Measurements from ENCODE around the gene GALP. TPM values are rescaled to one million over a fixed set of nuclear protein-coding genes. Genes with fewer than 3 reads are reported as not detected.
"Not testable (repeated sequence)": the region's sequence is repeated elsewhere in the genome, so short reads cannot be mapped to it uniquely, and the experiment has no call there.

GALP gene
- total and polyA plus RNA-seq, 5 donors from 2014 or later: not detected

DNA sequence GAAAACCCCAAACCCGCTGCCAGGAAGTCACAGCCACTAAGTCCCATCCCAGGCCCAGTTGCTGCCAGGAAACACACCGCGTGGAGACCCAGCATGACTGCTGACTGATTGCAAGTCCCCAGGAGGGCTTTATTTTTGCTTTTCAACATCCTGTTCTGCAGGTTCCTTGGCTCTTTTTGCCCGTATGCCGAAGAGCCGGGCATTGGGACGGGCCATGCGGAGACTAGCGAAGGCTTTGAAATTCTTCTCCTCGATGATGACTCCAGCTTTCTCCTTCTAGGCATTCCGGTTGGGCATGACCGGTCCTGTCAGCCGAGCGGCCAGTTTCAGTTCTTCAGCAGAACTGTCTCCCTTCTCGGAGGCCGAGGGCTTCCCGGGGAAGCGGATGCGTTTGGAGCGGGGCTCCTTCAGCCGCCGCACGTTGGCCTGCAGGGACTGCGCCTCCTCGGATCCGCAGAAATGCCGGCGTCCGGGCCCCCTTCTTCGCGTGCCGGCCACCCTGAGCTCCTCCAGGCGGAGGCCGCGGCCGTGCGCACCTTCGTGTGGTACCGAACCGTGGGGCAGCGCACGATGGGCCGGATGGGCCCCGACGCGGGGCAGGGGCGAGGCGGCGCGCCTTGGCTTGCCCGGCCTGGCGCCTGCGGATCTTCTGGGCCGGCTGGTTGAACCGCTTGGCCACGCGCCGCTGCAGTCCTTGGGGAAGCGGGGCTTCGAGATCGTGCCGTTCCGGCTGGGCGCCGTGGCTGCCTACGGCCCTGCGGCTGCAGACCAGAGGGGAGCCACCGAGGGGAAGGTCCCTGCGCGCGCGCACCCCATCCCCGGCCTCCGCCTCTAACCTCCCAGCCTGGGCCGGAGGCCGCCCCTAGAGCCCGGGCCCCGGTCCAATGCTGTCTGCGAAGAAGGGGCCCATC is 41.5 kb downstream of the GALP start:
- ATAC-seq (ENCODE audit: low read depth in 2 of 2): no peak
- Mint-ChIP-seq H3K27me3 (peaks cover 36% of the 10 kb centered on the region), H3K27ac (no peak overlapping the region), H3K9me3 (peaks cover 0 to 3% (median 0%) of the 10 kb centered on the region in 7 donors), H3K4me1 (peaks cover 0 to 4% (median under 1%) of the 10 kb centered on the region in 4 donors), H3K4me3 (no peak overlapping the region), H3K36me3 (peaks cover 6% of the 10 kb centered on the region)
- peak in 1 of 3 donors; percentile 3 for DNase-seq
- no peaks in the 10 kb centered on the region for H3K4me1 ChIP-seq (ENCODE audit: control insufficient read depth, insufficient read depth, low read length, poor library complexity, severe bottlenecking)
- no peaks in the 10 kb centered on the region for H3K9me3 ChIP-seq (ENCODE audit: control insufficient read depth in 2 of 2, low read length in 2 of 2)
- no peak overlapping the region for H3K4me3 ChIP-seq (ENCODE audit: low read depth, low read length)
- H3K36me3 ChIP-seq (ENCODE audit: control insufficient read depth, insufficient read depth, low read length): no peaks in the 10 kb centered on the region
- no peak overlapping the region for H3K27ac ChIP-seq (ENCODE audit: insufficient read depth, low read length, poor library complexity, severe bottlenecking)
- peaks cover 2% of the 10 kb centered on the region for H3K27me3 ChIP-seq (ENCODE audit: control insufficient read depth, insufficient read depth, low read length)

DNA sequence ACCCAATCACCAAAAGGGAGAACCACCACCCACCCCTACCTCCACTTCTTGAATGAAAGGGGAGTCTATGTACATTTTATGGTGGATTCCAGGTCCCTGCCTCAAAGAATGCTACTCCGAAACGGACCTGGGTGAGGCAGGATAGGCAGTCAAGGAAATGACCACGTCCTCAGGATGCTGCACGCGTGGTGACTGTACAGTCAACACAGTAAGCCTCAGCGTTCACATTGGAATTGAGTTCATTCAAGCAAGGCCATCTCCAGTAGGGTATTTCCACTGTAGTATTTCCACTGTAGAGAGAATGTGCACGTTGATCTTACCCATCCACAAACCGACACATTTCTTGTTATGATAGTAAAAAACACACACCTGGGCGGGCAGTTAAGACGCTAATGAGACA is 43.2 kb downstream of the GALP start:
- H3K27me3 ChIP-seq (ENCODE audit: control insufficient read depth, insufficient read depth, low read length): peaks cover 2% of the 10 kb centered on the region
- Mint-ChIP-seq H3K4me3 (no peak overlapping the region), H3K27me3 (peaks cover 32% of the 10 kb centered on the region), H3K27ac (no peak overlapping the region), H3K9me3 (peaks cover 0 to 1% (median 0%) of the 10 kb centered on the region in 7 donors), H3K4me1 (peaks cover 0 to 4% (median under 1%) of the 10 kb centered on the region in 4 donors), H3K36me3 (peaks cover 19% of the 10 kb centered on the region)
- DNase-seq (no peak), ATAC-seq (ENCODE audit: low read depth in 2 of 2) (no peak)
- no peaks in the 10 kb centered on the region for H3K9me3 ChIP-seq (ENCODE audit: control insufficient read depth in 2 of 2, low read length in 2 of 2)
- no peaks in the 10 kb centered on the region for H3K36me3 ChIP-seq (ENCODE audit: control insufficient read depth, insufficient read depth, low read length)
- H3K4me1 ChIP-seq (ENCODE audit: control insufficient read depth, insufficient read depth, low read length, poor library complexity, severe bottlenecking): no peaks in the 10 kb centered on the region
- H3K4me3 ChIP-seq (ENCODE audit: low read depth, low read length): no peak overlapping the region
- H3K27ac ChIP-seq (ENCODE audit: insufficient read depth, low read length, poor library complexity, severe bottlenecking): no peak overlapping the region

DNA sequence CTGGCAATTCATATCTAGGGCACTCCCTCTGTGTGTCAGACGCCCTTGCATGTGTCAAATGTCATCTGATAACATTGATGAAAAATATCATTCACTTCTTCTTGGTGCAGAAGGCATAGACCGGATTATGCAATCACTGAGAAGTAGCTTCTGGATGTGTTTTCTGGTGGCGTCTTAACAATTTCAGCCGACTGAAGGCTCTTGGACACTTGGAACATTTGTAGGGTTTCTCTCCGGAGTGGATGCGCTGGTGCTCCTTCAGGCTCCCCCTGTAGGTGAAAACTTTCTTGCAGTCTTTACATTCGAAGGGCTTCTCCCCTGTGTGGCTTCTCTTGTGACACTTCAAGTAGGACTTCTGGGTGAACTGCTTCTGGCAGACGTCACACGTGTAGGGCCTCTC is 45.6 kb downstream of the GALP start:
- H3K9me3 Mint-ChIP-seq; ATAC-seq (ENCODE audit: low read depth in 2 of 2); H3K36me3 ChIP-seq (ENCODE audit: control insufficient read depth, insufficient read depth, low read length); H3K27ac Mint-ChIP-seq; H3K27me3 ChIP-seq (ENCODE audit: control insufficient read depth, insufficient read depth, low read length); H3K4me3 Mint-ChIP-seq; H3K27ac ChIP-seq (ENCODE audit: insufficient read depth, low read length, poor library complexity, severe bottlenecking); H3K4me1 ChIP-seq (ENCODE audit: control insufficient read depth, insufficient read depth, low read length, poor library complexity, severe bottlenecking); DNase-seq; H3K9me3 ChIP-seq (ENCODE audit: control insufficient read depth in 2 of 2, low read length in 2 of 2); H3K4me3 ChIP-seq (ENCODE audit: low read depth, low read length); H3K4me1 Mint-ChIP-seq: not testable (repeated sequence)
- H3K27me3 Mint-ChIP-seq: peaks cover 20% of the 10 kb centered on the region
- H3K36me3 Mint-ChIP-seq: peaks cover 19% of the 10 kb centered on the region

DNA sequence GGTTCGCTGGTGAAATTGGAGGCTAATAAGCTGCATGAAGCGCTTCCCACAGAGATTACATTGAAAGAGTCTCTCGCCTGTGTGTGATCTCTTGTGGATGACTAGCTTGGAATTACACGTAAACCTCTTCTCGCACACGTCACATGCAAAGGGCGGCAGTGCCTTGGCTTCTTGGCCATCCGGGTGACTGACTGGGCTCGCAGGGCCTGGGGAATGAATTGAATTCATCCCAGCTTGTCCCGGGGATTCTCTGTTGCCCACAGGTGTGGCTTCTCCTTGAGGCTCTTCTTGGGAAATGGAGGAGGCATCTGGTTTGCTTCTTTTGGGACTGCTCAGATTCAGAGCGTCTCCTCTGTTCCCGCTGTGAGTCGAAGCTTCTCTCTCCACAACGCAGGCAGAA is 46.0 kb downstream of the GALP start:
- no peak overlapping the region for H3K27ac Mint-ChIP-seq
- no peak overlapping the region for H3K4me3 ChIP-seq (ENCODE audit: low read depth, low read length)
- H3K36me3 ChIP-seq (ENCODE audit: control insufficient read depth, insufficient read depth, low read length): no peaks in the 10 kb centered on the region
- DNase-seq (no peak), ATAC-seq (ENCODE audit: low read depth in 2 of 2) (no peak)
- H3K27me3 ChIP-seq (ENCODE audit: control insufficient read depth, insufficient read depth, low read length): peaks cover 2% of the 10 kb centered on the region
- H3K27me3 Mint-ChIP-seq: peaks cover 17% of the 10 kb centered on the region
- peaks cover 0 to 2% (median 0%) of the 10 kb centered on the region in 4 donors for H3K4me1 Mint-ChIP-seq
- no peak overlapping the region for H3K4me3 Mint-ChIP-seq
- H3K9me3 ChIP-seq (ENCODE audit: control insufficient read depth in 2 of 2, low read length in 2 of 2): no peaks in the 10 kb centered on the region
- no peaks in the 10 kb centered on the region for H3K4me1 ChIP-seq (ENCODE audit: control insufficient read depth, insufficient read depth, low read length, poor library complexity, severe bottlenecking)
- no peaks in the 10 kb centered on the region for H3K9me3 Mint-ChIP-seq
- no peak overlapping the region for H3K27ac ChIP-seq (ENCODE audit: insufficient read depth, low read length, poor library complexity, severe bottlenecking)
- H3K36me3 Mint-ChIP-seq: peaks cover 19% of the 10 kb centered on the region

DNA sequence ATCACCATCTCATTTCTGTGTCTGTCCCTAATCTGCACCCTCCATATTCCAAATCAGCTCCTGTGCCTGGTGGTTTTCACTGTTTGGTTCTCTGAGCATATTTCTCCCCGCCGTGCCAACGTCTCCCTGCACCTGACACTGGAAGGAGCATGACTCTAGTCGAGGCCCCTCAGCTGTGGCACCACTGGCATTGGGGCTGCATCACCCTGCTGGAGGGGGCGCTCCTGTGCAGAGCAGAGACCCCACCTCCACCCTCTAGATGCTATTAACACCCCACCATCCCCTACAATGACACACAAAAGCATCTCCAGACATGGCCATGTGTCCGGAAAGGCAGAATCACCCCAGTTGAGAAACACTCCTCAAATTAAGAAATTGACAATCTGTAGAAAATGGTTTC is 47.1 kb downstream of the GALP start:
- peaks cover 10% of the 10 kb centered on the region for H3K27me3 Mint-ChIP-seq
- no peak overlapping the region for H3K4me3 ChIP-seq (ENCODE audit: low read depth, low read length)
- ATAC-seq (ENCODE audit: low read depth in 2 of 2): no peak
- peaks cover 0 to 2% (median 0%) of the 10 kb centered on the region in 4 donors for H3K4me1 Mint-ChIP-seq
- no peak overlapping the region for H3K4me3 Mint-ChIP-seq
- H3K27ac ChIP-seq (ENCODE audit: insufficient read depth, low read length, poor library complexity, severe bottlenecking): no peak overlapping the region
- H3K27ac Mint-ChIP-seq: no peak overlapping the region
- H3K36me3 Mint-ChIP-seq: peaks cover 19% of the 10 kb centered on the region
- H3K9me3 ChIP-seq (ENCODE audit: control insufficient read depth in 2 of 2, low read length in 2 of 2): no peaks in the 10 kb centered on the region
- no peak for DNase-seq
- H3K4me1 ChIP-seq (ENCODE audit: control insufficient read depth, insufficient read depth, low read length, poor library complexity, severe bottlenecking): no peaks in the 10 kb centered on the region
- H3K9me3 Mint-ChIP-seq: no peaks in the 10 kb centered on the region
- H3K27me3 ChIP-seq (ENCODE audit: control insufficient read depth, insufficient read depth, low read length): no peaks in the 10 kb centered on the region
- H3K36me3 ChIP-seq (ENCODE audit: control insufficient read depth, insufficient read depth, low read length): no peaks in the 10 kb centered on the region

DNA sequence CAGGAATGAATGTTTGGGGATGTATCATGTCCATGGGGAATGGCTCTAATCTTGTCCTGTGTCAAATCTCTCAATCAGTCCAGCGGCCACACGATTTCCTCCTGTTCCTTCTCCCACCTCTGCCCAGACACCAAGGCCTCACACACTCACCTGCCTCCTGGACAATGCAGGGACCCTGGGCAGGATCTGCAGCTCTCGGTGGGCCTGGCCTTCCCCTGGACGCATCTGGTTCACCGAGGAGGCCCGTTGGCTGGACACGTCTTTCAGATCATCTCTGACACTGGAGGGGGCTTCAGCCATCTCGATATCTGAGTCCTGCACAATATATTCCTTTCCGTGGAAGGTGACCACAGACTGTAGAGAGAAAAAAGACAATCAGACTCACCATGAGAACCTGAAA is 47.7 kb downstream of the GALP start:
- Mint-ChIP-seq H3K27me3 (peaks cover 7% of the 10 kb centered on the region), H3K4me1 (no peaks in the 10 kb centered on the region), H3K4me3 (no peak overlapping the region), H3K36me3 (peaks cover 19% of the 10 kb centered on the region), H3K9me3 (no peaks in the 10 kb centered on the region), H3K27ac (no peak overlapping the region)
- Histone ChIP-seq H3K36me3 (ENCODE audit: control insufficient read depth, insufficient read depth, low read length) (no peaks in the 10 kb centered on the region), H3K27me3 (ENCODE audit: control insufficient read depth, insufficient read depth, low read length) (no peaks in the 10 kb centered on the region), H3K27ac (ENCODE audit: insufficient read depth, low read length, poor library complexity, severe bottlenecking) (no peak overlapping the region), H3K9me3 (ENCODE audit: control insufficient read depth in 2 of 2, low read length in 2 of 2) (no peaks in the 10 kb centered on the region), H3K4me3 (ENCODE audit: low read depth, low read length) (no peak overlapping the region), H3K4me1 (ENCODE audit: control insufficient read depth, insufficient read depth, low read length, poor library complexity, severe bottlenecking) (no peaks in the 10 kb centered on the region)
- DNase-seq: no peak
- ATAC-seq (ENCODE audit: low read depth in 2 of 2): no peak

Other genes starting within 250 kb of the GALP start
- not detected for gene NLRP13, start 243.7 kb upstream of the GALP start, total RNA-seq
- not detected for gene NLRP13, start 243.7 kb upstream of the GALP start, polyA plus RNA-seq
- not detected for gene NLRP8, start 228.2 kb upstream of the GALP start, total RNA-seq
- gene NLRP8, start 228.2 kb upstream of the GALP start, polyA plus RNA-seq: not detected
- not detected for gene NLRP5, start 189.2 kb upstream of the GALP start, total RNA-seq
- not detected for gene NLRP5, start 189.2 kb upstream of the GALP start, polyA plus RNA-seq
- gene ZNF787, start 54.7 kb upstream of the GALP start, total RNA-seq: 21.4 TPM
- gene ZNF787, start 54.7 kb upstream of the GALP start, polyA plus RNA-seq: 1 to 10 TPM in 3 of 4 donors, under 1 TPM in 1; 0.73 to 1.8 (median 1.4) TPM
- gene ZNF444, start 34.7 kb upstream of the GALP start, total RNA-seq: 23.5 TPM
- 10 to 100 TPM; 10.8 to 16.0 (median 13.4) TPM for gene ZNF444, start 34.7 kb upstream of the GALP start, polyA plus RNA-seq
- not detected for gene ZSCAN5B, start 21.8 kb downstream of the GALP start, total RNA-seq
- not detected for gene ZSCAN5B, start 21.8 kb downstream of the GALP start, polyA plus RNA-seq
- gene ZSCAN5C, start 26.3 kb downstream of the GALP start, total RNA-seq: not detected
- gene ZSCAN5C, start 26.3 kb downstream of the GALP start, polyA plus RNA-seq: not detected
- gene EDDM13, start 96.7 kb downstream of the GALP start, total RNA-seq: not detected
- 1 to 10 TPM in 2 of 4 donors, under 1 TPM in 2; 0.46 to 1.9 (median 1.1) TPM for gene EDDM13, start 96.7 kb downstream of the GALP start, polyA plus RNA-seq
- 6.8 TPM for gene ZSCAN5A, start 138.8 kb downstream of the GALP start, total RNA-seq
- gene ZSCAN5A, start 138.8 kb downstream of the GALP start, polyA plus RNA-seq: 1 to 10 TPM; 3.5 to 7.9 (median 5.4) TPM
- 2.3 TPM for gene ZNF582, start 217.5 kb downstream of the GALP start, total RNA-seq
- 1 to 10 TPM; 3.8 to 6.0 (median 4.9) TPM for gene ZNF582, start 217.5 kb downstream of the GALP start, polyA plus RNA-seq
- 2.2 TPM for gene ZNF583, start 228.3 kb downstream of the GALP start, total RNA-seq
- 10 to 100 TPM in 2 of 4 donors, 1 to 10 TPM in 2; 7.3 to 17.0 (median 12.5) TPM for gene ZNF583, start 228.3 kb downstream of the GALP start, polyA plus RNA-seq

Data from CD4-positive, CD25-positive, alpha-beta regulatory T cell (primary cell).